ENCODE measurements around the gene TM7SF2.

TM7SF2 gene

GRCh38 chr11:65087216-65087615, 24.5 kb upstream of the TM7SF2 start:
- no peak for TF ChIP-seq CTCF (conservative IDR thresholded peaks at IDR 0.05; ENCODE audit: control insufficient read depth, insufficient read depth, low read depth, low read length)
- DNase-seq (ENCODE audit: low read depth), result no peak
- H3K4me3 ChIP-seq (ENCODE audit: control insufficient read depth, low read depth, low read length), result no peak overlapping the region

GRCh38 chr11:65087827-65088226, 23.8 kb upstream of the TM7SF2 start:
- no peak for DNase-seq (ENCODE audit: low read depth)
- H3K4me3 ChIP-seq (ENCODE audit: control insufficient read depth, low read depth, low read length), result no peak overlapping the region
- no peak for TF ChIP-seq CTCF (conservative IDR thresholded peaks at IDR 0.05; ENCODE audit: control insufficient read depth, insufficient read depth, low read depth, low read length)

GRCh38 chr11:65089621-65090020, 22.1 kb upstream of the TM7SF2 start:
- DNase-seq (ENCODE audit: low read depth), result no peak
- no peak overlapping the region for H3K4me3 ChIP-seq (ENCODE audit: control insufficient read depth, low read depth, low read length)

GRCh38 chr11:65090628-65091027, 21.0 kb upstream of the TM7SF2 start:
- H3K4me3 ChIP-seq (ENCODE audit: control insufficient read depth, low read depth, low read length), result no peak overlapping the region
- TF ChIP-seq CTCF (conservative IDR thresholded peaks at IDR 0.05; ENCODE audit: control insufficient read depth, insufficient read depth, low read depth, low read length), result no peak
- no peak for DNase-seq (ENCODE audit: low read depth)

More at GRCh38 chr11:65089621-65090020, 22.1 kb upstream of the TM7SF2 start:
- TF ChIP-seq CTCF (conservative IDR thresholded peaks at IDR 0.05; ENCODE audit: control insufficient read depth, insufficient read depth, low read depth, low read length), result no peak

- peak overlapping the region; percentile 71 for H3K4me3 ChIP-seq (ENCODE audit: control insufficient read depth, low read depth, low read length)
- no peak for TF ChIP-seq CTCF (conservative IDR thresholded peaks at IDR 0.05; ENCODE audit: control insufficient read depth, insufficient read depth, low read depth, low read length)
- no peak for DNase-seq (ENCODE audit: low read depth)
Measured at GRCh38 chr11:65095427-65095826, 16.2 kb upstream of the TM7SF2 start.

- peak within 1 kb of the TSS; percentile 71 for H3K4me3 ChIP-seq (ENCODE audit: control insufficient read depth, low read depth, low read length)
- TF ChIP-seq CTCF (conservative IDR thresholded peaks at IDR 0.05; ENCODE audit: control insufficient read depth, insufficient read depth, low read depth, low read length), result no peak
- peak; percentile 89 for DNase-seq (ENCODE audit: low read depth)
Measured at GRCh38 chr11:65095974-65096806, 15.5 kb upstream of the TM7SF2 start, which contains the start of gene VPS51. Gene VPS51, plus strand, starts transcription at chr11:65096214. Its CDS starts 37 bp downstream, at chr11:65096251.
